Natural killer cell (primary cell): ENCODE results near the gene AMT. TPM values are rescaled to one million over a fixed set of nuclear protein-coding genes. Genes with fewer than 3 reads are reported as not detected.

Experiments used
- ATAC-seq, 3 donors: fragments of 150-1000 bp in 2 of 3; fragments of 200-7000 bp in 1 of 3; cut with Tn5 transposase; 1 replicate in 1 of 3; 2 replicates in 2 of 3; pipeline ENCODE4 v1.10.0; 2021; ENCODE audit warnings: mild to moderate bottlenecking in 2 of 3, moderate library complexity in 2 of 3
- DNase-seq, 2 donors: peaks; one replicate each; pipeline versions ENCODE4 v3.0.0 to v3.0.0-alpha.2; 2013 to 2021; ENCODE audit warnings: mixed read lengths in 1 of 2
- H3K27ac ChIP-seq: one replicate; pipeline ENCODE4 v1.5.1; 2013; ENCODE audit warnings: mild to moderate bottlenecking, low read length
- H3K27me3 ChIP-seq: one replicate; pipeline ENCODE4 v1.6.1; 2013; ENCODE audit warnings: low read length; ENCODE audit not compliant: control insufficient read depth, insufficient read depth
- H3K36me3 ChIP-seq: one replicate; pipeline ENCODE4 v1.6.1; 2013; ENCODE audit warnings: low read length; ENCODE audit not compliant: control insufficient read depth, insufficient read depth
- H3K4me1 ChIP-seq: one replicate; pipeline ENCODE4 v1.6.1; 2013; ENCODE audit warnings: low read length; ENCODE audit not compliant: control insufficient read depth, insufficient read depth
- H3K4me3 ChIP-seq: one replicate; pipeline ENCODE4 v1.5.1; 2013; ENCODE audit warnings: low read length
- H3K9me3 ChIP-seq: one replicate; pipeline ENCODE4 v1.6.1; 2013; ENCODE audit warnings: low read length; ENCODE audit not compliant: control insufficient read depth, insufficient read depth
- H3K27ac Mint-ChIP-seq, 2 donors: one replicate each; pipeline ENCODE4 v1.8.0; 2022; ENCODE audit warnings: mild to moderate bottlenecking in 2 of 2, mixed read lengths in 2 of 2, moderate library complexity in 1 of 2
- H3K27me3 Mint-ChIP-seq, 2 donors: one replicate each; pipeline ENCODE4 v1.8.0; 2022; ENCODE audit warnings: low read depth in 2 of 2, mixed read lengths in 2 of 2
- H3K36me3 Mint-ChIP-seq: one replicate; pipeline ENCODE4 v1.8.0; 2022; ENCODE audit warnings: mixed read lengths
- H3K4me1 Mint-ChIP-seq, 2 donors: one replicate each; pipeline ENCODE4 v1.8.0; 2022; ENCODE audit warnings: mixed read lengths in 2 of 2
- H3K4me3 Mint-ChIP-seq: one replicate; pipeline ENCODE4 v1.8.0; 2022; ENCODE audit warnings: mild to moderate bottlenecking, moderate library complexity, mixed read lengths
- H3K9me3 Mint-ChIP-seq, 2 donors: one replicate each; pipeline ENCODE4 v1.8.0; 2022; ENCODE audit warnings: mixed read lengths in 2 of 2
- WGBS: methylation state at CpG from one replicate; pipeline ENCODE4 v1.1.7; 2013; ENCODE audit warnings: missing lambda C conversion rate; ENCODE audit not compliant: insufficient coverage; 5-methylcytosine and 5-hydroxymethylcytosine counted together
- intact Hi-C: fragments of 100-400 bp; cut with micrococcal nuclease; formaldehyde crosslinking; loops from one replicate; pipeline ENCODE4 v1.14.2; 2022
- total RNA-seq, 4 donors: library from RNA; stranded (reverse); fragments of 120-200 nt in 1 of 4; gene quantifications; one replicate each; pipeline versions ENCODE4 v1.2.3 to v1.2.4, GENCODE V29; 2013 to 2022
- TF ChIP-seq, protein P1 (sequence below): fragments of 200-600 bp; IDR thresholded peaks from one replicate; pipeline ENCODE4 v1.8.0; 2022; ENCODE audit warnings: antibody characterized with exemption

The AMT gene
- total RNA-seq, 3 donors from 2014 or later (not counting 1 experiment from before 2014, with no cell fraction given): 13.4 to 14.2 (median 14.0) TPM

- Histone ChIP-seq H3K4me3 (no peak overlapping the region), H3K27me3 (no peaks in the 10 kb centered on the region), H3K9me3 (no peaks in the 10 kb centered on the region), H3K36me3 (peaks cover 6% of the 10 kb centered on the region), H3K4me1 (peaks cover 75% of the 10 kb centered on the region), H3K27ac (peak overlapping the region; percentile 83)
- no peaks in the 10 kb centered on the region for H3K27me3 Mint-ChIP-seq
- H3K4me3 Mint-ChIP-seq: peak overlapping the region; percentile 65
- H3K9me3 Mint-ChIP-seq: no peaks in the 10 kb centered on the region
- TF ChIP-seq, protein P1, sequence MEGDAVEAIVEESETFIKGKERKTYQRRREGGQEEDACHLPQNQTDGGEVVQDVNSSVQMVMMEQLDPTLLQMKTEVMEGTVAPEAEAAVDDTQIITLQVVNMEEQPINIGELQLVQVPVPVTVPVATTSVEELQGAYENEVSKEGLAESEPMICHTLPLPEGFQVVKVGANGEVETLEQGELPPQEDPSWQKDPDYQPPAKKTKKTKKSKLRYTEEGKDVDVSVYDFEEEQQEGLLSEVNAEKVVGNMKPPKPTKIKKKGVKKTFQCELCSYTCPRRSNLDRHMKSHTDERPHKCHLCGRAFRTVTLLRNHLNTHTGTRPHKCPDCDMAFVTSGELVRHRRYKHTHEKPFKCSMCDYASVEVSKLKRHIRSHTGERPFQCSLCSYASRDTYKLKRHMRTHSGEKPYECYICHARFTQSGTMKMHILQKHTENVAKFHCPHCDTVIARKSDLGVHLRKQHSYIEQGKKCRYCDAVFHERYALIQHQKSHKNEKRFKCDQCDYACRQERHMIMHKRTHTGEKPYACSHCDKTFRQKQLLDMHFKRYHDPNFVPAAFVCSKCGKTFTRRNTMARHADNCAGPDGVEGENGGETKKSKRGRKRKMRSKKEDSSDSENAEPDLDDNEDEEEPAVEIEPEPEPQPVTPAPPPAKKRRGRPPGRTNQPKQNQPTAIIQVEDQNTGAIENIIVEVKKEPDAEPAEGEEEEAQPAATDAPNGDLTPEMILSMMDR: no peak
- H3K36me3 Mint-ChIP-seq: no peaks in the 10 kb centered on the region
- intact Hi-C loops: loop anchor here (2.0 kb wide), 2 partner anchors 31 to 53 kb away; partner anchors contain the start of gene DAG1
- 92% methylated on average over 13 of the region's 13 CpGs for WGBS
- DNase-seq (no peak), ATAC-seq (no peak)
- peak overlapping the region; percentile 97 to 99 for H3K27ac Mint-ChIP-seq
- peaks cover 55 to 70% of the 10 kb centered on the region in 2 donors for H3K4me1 Mint-ChIP-seq
Observed at GRCh38 chr3:49417516-49418120, 4.7 kb downstream of the AMT start.

DNA sequence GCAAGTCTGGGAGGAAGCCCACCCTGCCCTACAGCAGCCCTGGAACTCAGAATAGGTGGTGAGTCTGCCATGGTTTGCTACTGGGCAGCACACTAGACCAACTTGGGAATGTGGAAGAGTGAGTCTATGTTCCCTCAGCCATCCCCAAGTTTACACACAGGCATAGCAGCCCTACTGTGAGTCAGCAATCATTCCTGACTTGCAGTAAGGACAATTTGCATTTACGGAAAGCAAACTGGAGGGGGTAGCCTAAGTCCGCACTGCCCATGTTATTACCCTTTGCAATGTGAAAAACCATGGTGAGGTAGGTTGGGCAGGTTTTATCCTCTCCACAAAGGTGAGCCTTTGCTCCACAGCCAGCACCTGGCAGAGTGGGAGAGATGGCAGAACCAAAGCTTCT is 5.4 kb downstream of the AMT start:
- peak overlapping the region; percentile 89 for H3K4me3 Mint-ChIP-seq

DNA sequence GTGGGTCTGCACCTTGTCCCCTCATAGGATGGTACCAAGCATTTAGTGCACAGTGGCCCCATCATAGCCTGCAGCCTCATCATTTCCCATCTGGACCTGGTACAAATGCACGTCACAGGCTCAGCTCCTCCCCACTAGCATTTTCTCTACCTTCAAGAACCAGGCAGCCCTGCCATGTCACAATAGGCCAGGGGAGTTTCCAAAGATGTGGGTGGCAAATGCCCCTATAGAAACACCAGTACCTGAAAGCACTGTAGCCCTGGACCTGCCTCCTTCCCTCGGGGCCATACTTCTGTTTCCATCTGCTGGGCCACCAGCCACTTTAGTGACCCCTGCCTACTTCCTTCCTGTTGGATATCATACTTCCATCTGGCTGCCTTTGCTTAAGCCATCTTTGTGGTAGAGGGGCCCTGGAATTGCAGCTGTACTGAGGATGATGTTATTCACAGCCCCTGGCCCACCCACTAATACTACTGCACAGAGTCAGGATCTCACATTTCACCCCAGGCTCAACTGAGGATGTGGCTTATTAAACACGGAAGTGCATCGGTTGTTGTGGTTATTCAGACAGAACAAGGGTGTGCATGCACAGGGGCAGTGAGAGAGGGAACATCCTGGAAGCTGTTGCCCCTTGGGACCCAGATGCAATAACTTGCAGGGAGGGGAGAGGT is 6.2 kb downstream of the AMT start:
- H3K4me3 Mint-ChIP-seq: peak overlapping the region; percentile 89
- peaks cover 6% of the 10 kb centered on the region for H3K36me3 ChIP-seq
- ATAC-seq (peak; percentile 46 to 62 (median 51)), DNase-seq (peak; percentile 61 to 91)
- no peaks in the 10 kb centered on the region for H3K36me3 Mint-ChIP-seq
- H3K9me3 Mint-ChIP-seq: no peaks in the 10 kb centered on the region
- no peak overlapping the region for H3K4me3 ChIP-seq
- peaks cover 55 to 68% of the 10 kb centered on the region in 2 donors for H3K4me1 Mint-ChIP-seq
- 0% methylated on average over 4 of the region's 4 CpGs for WGBS
- H3K9me3 ChIP-seq: no peaks in the 10 kb centered on the region
- no peaks in the 10 kb centered on the region for H3K27me3 ChIP-seq
- TF ChIP-seq, protein P1: no peak
- no peaks in the 10 kb centered on the region for H3K27me3 Mint-ChIP-seq
- intact Hi-C loops: loop anchor here (2.0 kb wide), 2 partner anchors 33 to 55 kb away; partner anchors contain the start of gene DAG1
- H3K4me1 ChIP-seq: peaks cover 65% of the 10 kb centered on the region
- peak overlapping the region; percentile 83 for H3K27ac ChIP-seq
- peak overlapping the region; percentile 97 to 99 for H3K27ac Mint-ChIP-seq

More for the DNA sequence above, 5.4 kb downstream of the AMT start:
- 85% methylated on average over 2 of the region's 2 CpGs for WGBS
- Mint-ChIP-seq H3K9me3 (no peaks in the 10 kb centered on the region), H3K27me3 (no peaks in the 10 kb centered on the region), H3K36me3 (no peaks in the 10 kb centered on the region), H3K27ac (peak overlapping the region; percentile 97 to 99), H3K4me1 (peaks cover 56 to 70% of the 10 kb centered on the region in 2 donors)
- intact Hi-C loops: loop anchor here (2.0 kb wide), 2 partner anchors 32 to 54 kb away; partner anchors contain the start of gene DAG1
- no peak for ATAC-seq
- H3K36me3 ChIP-seq: peaks cover 6% of the 10 kb centered on the region
- H3K27me3 ChIP-seq: no peaks in the 10 kb centered on the region
- H3K4me1 ChIP-seq: peaks cover 70% of the 10 kb centered on the region
- TF ChIP-seq, protein P1: no peak
- H3K27ac ChIP-seq: peak overlapping the region; percentile 83
- H3K4me3 ChIP-seq: no peak overlapping the region
- no peaks in the 10 kb centered on the region for H3K9me3 ChIP-seq
- no peak for DNase-seq
